Tibial nerve (tissue), 4 donors: Measurements from ENCODE around the gene WDR81. TPM values are rescaled to one million over a fixed set of nuclear protein-coding genes. Genes with fewer than 3 reads are reported as not detected.
"Not testable (repeated sequence)": the region's sequence is repeated elsewhere in the genome, so short reads cannot be mapped to it uniquely, and the experiment has no call there.

Experiments used
- DNase-seq, 2 donors: peaks; one replicate each; pipeline ENCODE4 v3.0.0-alpha.2; 2019; ENCODE audit warnings: low spot score in 2 of 2
- H3K27ac ChIP-seq, 4 donors: fragments of 200-600 bp; sonication (generic) in 3 of 4; one replicate each; pipeline ENCODE4 v1.5.1; 2017 to 2019; ENCODE audit warnings: mild to moderate bottlenecking in 1 of 4
- H3K27me3 ChIP-seq, 2 donors: fragments of 200-600 bp; sonication (generic) in 1 of 2; one replicate each; pipeline versions ENCODE4 v1.5.1 to v1.6.0; 2017 to 2019
- H3K36me3 ChIP-seq, 3 donors: fragments of 200-600 bp; sonication (generic); one replicate each; pipeline ENCODE4 v1.5.1; 2018 to 2019
- H3K4me1 ChIP-seq, 4 donors: fragments of 200-600 bp; sonication (generic) in 3 of 4; one replicate each; pipeline ENCODE4 v1.5.1; 2017 to 2019
- H3K4me3 ChIP-seq, 4 donors: fragments of 200-600 bp; sonication (generic) in 3 of 4; one replicate each; pipeline ENCODE4 v1.5.1; 2017 to 2019; ENCODE audit warnings: mild to moderate bottlenecking in 1 of 4, moderate library complexity in 1 of 4
- H3K9me3 ChIP-seq, 4 donors: fragments of 200-600 bp; sonication (generic) in 3 of 4; one replicate each; pipeline ENCODE4 v1.5.1; 2017 to 2019
- EP300 ChIP-seq, 2 donors: sonication (generic); formaldehyde crosslinking; IDR thresholded peaks; one replicate each; pipeline ENCODE4 v1.6.1; 2017; ENCODE audit warnings: antibody characterized with exemption in 2 of 2, mild to moderate bottlenecking in 1 of 2
- POLR2A ChIP-seq, 2 donors: fragments of 450-650 bp; IDR thresholded peaks; one replicate each; pipeline ENCODE4 v1.6.1; 2017; ENCODE audit warnings: antibody characterized with exemption in 2 of 2, mild to moderate bottlenecking in 2 of 2, moderate library complexity in 2 of 2
- WGBS, 2 donors: methylation state at CpG; one replicate each; pipeline ENCODE4 v1.1.5; 2018; 5-methylcytosine and 5-hydroxymethylcytosine counted together
- total RNA-seq, 4 donors: library from RNA; depleted of rRNA; stranded (reverse); fragments of >200 nt; gene quantifications; one replicate each; pipeline ENCODE4 v1.1.0, GENCODE V29; 2016
- TF ChIP-seq, protein P1 (sequence below), 5 experiments: fragments of 200-600 bp in 3 of 5; fragments of 450-650 bp in 2 of 5; sonication (generic) in 3 of 5; IDR thresholded peaks; one replicate each; pipeline ENCODE4 v1.5.1; 2016 to 2019; ENCODE audit warnings: antibody characterized with exemption in 5 of 5, mild to moderate bottlenecking in 3 of 5, moderate library complexity in 2 of 5

The WDR81 gene
- total RNA-seq, 4 donors from 2014 or later: 54.4 to 111 (median 92.0) TPM

DNA sequence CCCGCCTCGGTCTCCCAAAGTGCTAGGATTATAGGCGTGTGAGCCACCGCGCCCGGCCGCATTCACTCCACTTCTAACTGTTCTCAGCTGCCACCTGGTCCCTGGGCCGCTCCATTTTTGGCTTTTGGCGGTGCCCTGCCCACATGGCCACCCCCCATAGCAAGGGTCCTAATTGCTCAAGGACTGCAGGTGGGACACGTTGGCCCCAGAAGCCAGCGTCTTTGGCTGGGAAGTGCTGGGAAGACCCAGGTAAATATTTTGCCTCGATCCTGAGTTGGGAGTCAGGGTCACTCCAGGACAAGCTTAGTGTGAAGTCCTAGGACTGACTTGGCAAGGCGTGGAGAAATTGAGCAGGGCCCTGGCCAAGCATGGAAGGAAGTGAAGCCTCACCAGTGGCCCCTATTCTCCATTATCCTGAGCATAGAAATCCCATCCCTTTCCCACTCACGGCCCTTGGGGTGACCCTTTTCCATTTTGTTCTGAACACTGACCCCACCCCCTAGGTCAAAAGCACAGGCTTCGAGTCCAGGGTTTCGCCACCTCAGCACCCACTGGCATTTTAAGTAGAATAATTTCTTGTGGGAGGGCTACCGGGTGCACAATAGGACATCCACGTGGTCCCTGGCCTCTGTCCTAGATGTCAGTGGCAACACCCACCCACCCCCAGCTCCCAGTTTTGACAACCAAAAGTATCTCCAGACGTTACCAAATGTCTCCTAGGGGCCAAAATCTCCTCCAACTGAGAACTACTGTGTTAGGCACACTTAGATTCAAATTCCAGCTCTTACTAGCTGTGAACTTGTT lies 5.9 kb upstream of the WDR81 start:
- no peak overlapping the region for H3K4me3 ChIP-seq
- no peaks in the 10 kb centered on the region for H3K36me3 ChIP-seq
- peaks cover 0 to 56% (median 33%) of the 10 kb centered on the region in 4 donors for H3K4me1 ChIP-seq
- WGBS, 2 donors: 66 to 67% methylated on average over 19 of the region's 19 CpGs
- peak overlapping the region in 3 of 4 donors; percentile 95 to 99 (median 98) for H3K27ac ChIP-seq
- no peaks in the 10 kb centered on the region for H3K27me3 ChIP-seq
- TF ChIP-seq POLR2A (IDR thresholded peaks at IDR 0.05) (no peak), EP300 (IDR thresholded peaks at IDR 0.05) (no peak)
- TF ChIP-seq, protein P1, sequence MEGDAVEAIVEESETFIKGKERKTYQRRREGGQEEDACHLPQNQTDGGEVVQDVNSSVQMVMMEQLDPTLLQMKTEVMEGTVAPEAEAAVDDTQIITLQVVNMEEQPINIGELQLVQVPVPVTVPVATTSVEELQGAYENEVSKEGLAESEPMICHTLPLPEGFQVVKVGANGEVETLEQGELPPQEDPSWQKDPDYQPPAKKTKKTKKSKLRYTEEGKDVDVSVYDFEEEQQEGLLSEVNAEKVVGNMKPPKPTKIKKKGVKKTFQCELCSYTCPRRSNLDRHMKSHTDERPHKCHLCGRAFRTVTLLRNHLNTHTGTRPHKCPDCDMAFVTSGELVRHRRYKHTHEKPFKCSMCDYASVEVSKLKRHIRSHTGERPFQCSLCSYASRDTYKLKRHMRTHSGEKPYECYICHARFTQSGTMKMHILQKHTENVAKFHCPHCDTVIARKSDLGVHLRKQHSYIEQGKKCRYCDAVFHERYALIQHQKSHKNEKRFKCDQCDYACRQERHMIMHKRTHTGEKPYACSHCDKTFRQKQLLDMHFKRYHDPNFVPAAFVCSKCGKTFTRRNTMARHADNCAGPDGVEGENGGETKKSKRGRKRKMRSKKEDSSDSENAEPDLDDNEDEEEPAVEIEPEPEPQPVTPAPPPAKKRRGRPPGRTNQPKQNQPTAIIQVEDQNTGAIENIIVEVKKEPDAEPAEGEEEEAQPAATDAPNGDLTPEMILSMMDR (IDR thresholded peaks at IDR 0.05): no peak
- no peak for DNase-seq
- H3K9me3 ChIP-seq: no peaks in the 10 kb centered on the region

- Histone ChIP-seq H3K4me3 (no peak overlapping the region), H3K27me3 (no peaks in the 10 kb centered on the region)
- WGBS, 2 donors: 34 to 43% methylated on average over 11 of the region's 11 CpGs
These were observed 3.6 kb upstream of the WDR81 start for GRCh38 chr17:1720856-1721386.

GRCh38 chr17:1722022-1722421 lies 2.5 kb upstream of the WDR81 start:
- not testable (repeated sequence) for H3K9me3 ChIP-seq, H3K27me3 ChIP-seq, DNase-seq, H3K4me3 ChIP-seq
- peak overlapping the region in 3 of 4 donors; percentile 86 to 95 (median 88) for H3K27ac ChIP-seq
- peaks cover 0 to 12% (median 3%) of the 10 kb centered on the region in 3 donors for H3K36me3 ChIP-seq
- 93 to 95% methylated on average over 8 of the region's 8 CpGs for WGBS, 2 donors
- peak in 1 of 2 donors; percentile 13 for TF ChIP-seq EP300 (IDR thresholded peaks at IDR 0.05)
- peaks cover 0 to 67% (median 43%) of the 10 kb centered on the region in 4 donors for H3K4me1 ChIP-seq

More at GRCh38 chr17:1720856-1721386, 3.6 kb upstream of the WDR81 start:
- Histone ChIP-seq H3K9me3 (no peaks in the 10 kb centered on the region), H3K27ac (peak overlapping the region in 1 of 4 donors; percentile 51), H3K4me1 (peaks cover 0 to 56% (median 38%) of the 10 kb centered on the region in 4 donors), H3K36me3 (peaks cover 0 to 1% (median 0%) of the 10 kb centered on the region in 3 donors)
- TF ChIP-seq POLR2A (IDR thresholded peaks at IDR 0.05): no peak
- TF ChIP-seq, protein P1 (IDR thresholded peaks at IDR 0.05): peak; percentile 91 to 99 (median 94)
- TF ChIP-seq EP300 (IDR thresholded peaks at IDR 0.05): peak in 1 of 2 donors; percentile 55
- peak in 1 of 2 donors; percentile 78 for DNase-seq

DNA sequence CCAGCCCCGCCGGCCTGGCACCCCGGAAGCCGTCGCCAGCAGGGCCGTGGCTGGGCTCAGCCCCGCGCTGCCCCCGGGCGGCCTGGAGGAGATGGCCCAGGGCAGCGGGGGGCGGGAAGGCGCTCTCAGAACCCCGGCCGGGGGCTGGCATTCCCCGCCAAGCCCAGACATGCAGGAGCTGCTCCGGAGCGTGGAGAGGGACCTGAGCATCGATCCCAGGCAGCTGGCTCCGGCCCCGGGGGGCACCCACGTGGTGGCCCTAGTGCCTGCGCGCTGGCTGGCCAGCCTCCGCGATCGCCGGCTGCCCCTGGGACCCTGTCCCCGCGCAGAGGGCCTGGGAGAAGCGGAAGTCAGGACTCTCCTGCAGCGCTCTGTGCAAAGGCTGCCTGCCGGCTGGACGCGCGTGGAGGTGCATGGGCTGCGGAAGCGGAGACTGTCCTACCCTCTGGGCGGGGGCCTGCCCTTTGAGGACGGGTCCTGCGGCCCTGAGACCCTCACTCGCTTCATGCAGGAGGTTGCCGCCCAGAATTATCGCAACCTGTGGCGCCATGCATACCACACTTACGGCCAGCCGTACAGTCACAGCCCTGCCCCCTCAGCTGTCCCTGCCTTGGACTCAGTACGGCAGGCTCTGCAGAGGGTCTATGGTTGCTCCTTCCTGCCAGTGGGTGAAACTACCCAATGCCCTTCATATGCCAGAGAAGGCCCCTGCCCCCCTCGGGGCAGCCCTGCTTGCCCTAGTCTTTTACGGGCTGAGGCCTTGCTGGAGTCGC lies 551 bp downstream of the WDR81 start:
- peaks cover 0 to 40% (median 4%) of the 10 kb centered on the region in 3 donors for H3K36me3 ChIP-seq
- peak overlapping the region; percentile 67 to 90 (median 72) for H3K4me3 ChIP-seq
- TF ChIP-seq, protein P1 (IDR thresholded peaks at IDR 0.05): no peak
- TF ChIP-seq EP300 (IDR thresholded peaks at IDR 0.05) (no peak), POLR2A (IDR thresholded peaks at IDR 0.05) (no peak)
- no peaks in the 10 kb centered on the region for H3K9me3 ChIP-seq
- H3K27ac ChIP-seq: peak overlapping the region; percentile 68 to 95 (median 86)
- H3K27me3 ChIP-seq: no peaks in the 10 kb centered on the region
- WGBS, 2 donors: 21 to 34% methylated on average over 6 to 35 of the region's 51 CpGs
- no peak for DNase-seq
- peaks cover 0 to 72% (median 34%) of the 10 kb centered on the region in 4 donors for H3K4me1 ChIP-seq
